ENCODE measurements around the gene TRIM52. TPM values are rescaled to one million over a fixed set of nuclear protein-coding genes. Genes with fewer than 3 reads are reported as not detected.

Gene TRIM52
- total and polyA plus RNA-seq, 9 of the 15 experiments (the other 6 are each of a cell fraction or from before 2014, with no cell fraction given), result 3.3 to 21.9 (median 13.5) TPM

DNA sequence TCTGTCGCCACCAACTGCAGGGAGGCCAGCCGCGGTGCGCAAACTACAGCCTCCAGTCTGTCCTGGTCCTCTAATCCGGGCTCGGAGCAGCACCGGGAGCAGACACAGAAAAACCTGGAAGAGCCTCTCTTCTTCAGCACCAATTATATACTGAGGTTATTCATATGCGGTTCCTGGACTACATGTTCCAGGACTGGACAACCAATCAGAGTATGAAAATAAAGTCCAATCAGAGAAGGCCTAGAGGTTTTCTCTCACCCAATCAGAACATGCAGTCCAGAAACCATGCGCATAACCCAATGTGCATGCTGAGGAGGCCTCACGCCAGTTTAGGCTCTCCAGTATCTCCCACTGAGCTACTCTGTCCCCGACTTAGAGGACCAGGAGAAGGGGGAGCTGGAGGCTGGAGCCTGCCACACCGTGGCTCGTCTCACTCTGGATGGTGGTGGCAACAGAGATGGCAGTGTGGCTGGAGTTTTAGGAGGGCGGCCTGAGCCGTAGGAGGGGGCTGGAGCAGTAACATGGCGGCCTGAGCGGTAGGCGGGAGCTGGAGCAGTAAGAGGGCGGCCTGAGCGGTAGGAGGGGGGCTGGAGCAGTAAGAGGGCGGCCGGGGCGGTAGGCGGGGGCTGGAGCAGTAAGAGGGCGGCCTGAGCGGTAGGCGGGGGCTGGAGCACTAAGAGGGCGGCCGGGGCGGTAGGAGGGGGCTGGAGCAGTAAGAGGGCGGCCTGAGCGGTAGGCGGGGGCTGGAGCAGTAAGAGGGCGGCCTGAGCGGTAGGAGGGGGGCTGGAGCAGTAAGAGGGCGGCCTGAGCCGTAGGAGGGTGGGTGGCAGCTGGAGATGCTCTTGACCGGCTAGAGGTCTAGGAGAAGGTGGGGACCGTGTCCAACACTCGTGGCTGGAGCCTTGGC is 20.4 kb upstream of the TRIM52 start (continued):
- TF ChIP-seq, protein P1, sequence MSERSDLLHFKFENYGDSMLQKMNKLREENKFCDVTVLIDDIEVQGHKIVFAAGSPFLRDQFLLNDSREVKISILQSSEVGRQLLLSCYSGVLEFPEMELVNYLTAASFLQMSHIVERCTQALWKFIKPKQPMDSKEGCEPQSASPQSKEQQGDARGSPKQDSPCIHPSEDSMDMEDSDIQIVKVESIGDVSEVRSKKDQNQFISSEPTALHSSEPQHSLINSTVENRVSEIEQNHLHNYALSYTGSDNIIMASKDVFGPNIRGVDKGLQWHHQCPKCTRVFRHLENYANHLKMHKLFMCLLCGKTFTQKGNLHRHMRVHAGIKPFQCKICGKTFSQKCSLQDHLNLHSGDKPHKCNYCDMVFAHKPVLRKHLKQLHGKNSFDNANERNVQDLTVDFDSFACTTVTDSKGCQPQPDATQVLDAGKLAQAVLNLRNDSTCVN (CRISPR knock-in tag; IDR thresholded peaks at IDR 0.05), result 0 out of 2 replicates have a peak, but pooled peaks have one; percentile 80
- no peak for TF ChIP-seq NFATC3 (IDR thresholded peaks at IDR 0.05)
- TF ChIP-seq, protein P2, sequence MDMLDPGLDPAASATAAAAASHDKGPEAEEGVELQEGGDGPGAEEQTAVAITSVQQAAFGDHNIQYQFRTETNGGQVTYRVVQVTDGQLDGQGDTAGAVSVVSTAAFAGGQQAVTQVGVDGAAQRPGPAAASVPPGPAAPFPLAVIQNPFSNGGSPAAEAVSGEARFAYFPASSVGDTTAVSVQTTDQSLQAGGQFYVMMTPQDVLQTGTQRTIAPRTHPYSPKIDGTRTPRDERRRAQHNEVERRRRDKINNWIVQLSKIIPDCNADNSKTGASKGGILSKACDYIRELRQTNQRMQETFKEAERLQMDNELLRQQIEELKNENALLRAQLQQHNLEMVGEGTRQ (CRISPR knock-in tag; IDR thresholded peaks at IDR 0.05), result no peak
- no peak for TF ChIP-seq RHOXF2B (CRISPR knock-in tag; conservative IDR thresholded peaks at IDR 0.05)
- TF ChIP-seq RBM17 (IDR thresholded peaks at IDR 0.05; ENCODE audit: borderline replicate concordance, low read depth, low read length), result no peak
- no peak for TF ChIP-seq ZNF740 (CRISPR knock-in tag; IDR thresholded peaks at IDR 0.05)
- TF ChIP-seq ZNF740 (tag; IDR thresholded peaks at IDR 0.05), result no peak; a peak in 1 of 4 replicates
- TF ChIP-seq ATF4 (CRISPR knock-in tag; IDR thresholded peaks at IDR 0.05), result no peak
- no peak for TF ChIP-seq PYGO2 (tag; IDR thresholded peaks at IDR 0.05)
- TF ChIP-seq TAL1 (IDR thresholded peaks at IDR 0.05), result no peak
- TF ChIP-seq U2AF1 (optimal IDR thresholded peaks at IDR 0.05; ENCODE audit: low read depth, low read length), result no peak
- TF ChIP-seq ELK1 (CRISPR knock-in tag; IDR thresholded peaks at IDR 0.05), result no peak
- no peak for TF ChIP-seq HNRNPK (IDR thresholded peaks at IDR 0.05; ENCODE audit: low read depth, low read length, poor library complexity, severe bottlenecking)
- no peak for TF ChIP-seq RUNX1 (IDR thresholded peaks at IDR 0.05; ENCODE audit: low read depth)
- no peak for TF ChIP-seq ZFPM2 (CRISPR knock-in tag; IDR thresholded peaks at IDR 0.05)
- no peak for TF ChIP-seq ELK3 (CRISPR knock-in tag; IDR thresholded peaks at IDR 0.05)
- TF ChIP-seq PRDM10 (IDR thresholded peaks at IDR 0.05; ENCODE audit: partially characterized antibody), result no peak
